K562 (cell line): ENCODE data around the gene SFTPB. TPM values are rescaled to one million over a fixed set of nuclear protein-coding genes. Genes with fewer than 3 reads are reported as not detected.
A peak's percentile ranks its signal among the peaks of the same experiment; 100 is the strongest.

ENCODE experiments used
- ARID1B ChIP-seq: fragments of 450-650 bp; IDR thresholded peaks from 2 replicates; pipeline ENCODE4 v1.6.1; 2016; ENCODE audit warnings: antibody characterized with exemption, mild to moderate bottlenecking, inconsistent platforms
- EGR1 ChIP-seq: fragments of 450-650 bp; conservative IDR thresholded peaks from 2 replicates; pipeline ENCODE4 v1.6.1; 2017; ENCODE audit warnings: mild to moderate bottlenecking
- ILF3 ChIP-seq: fragments of 450-650 bp; IDR thresholded peaks from 2 replicates; pipeline ENCODE4 v1.6.1; 2018; ENCODE audit warnings: antibody characterized with exemption, mild to moderate bottlenecking, moderate library complexity, borderline replicate concordance
- KLF16 ChIP-seq: IDR thresholded peaks from 2 replicates; pipeline ENCODE4 v1.6.1; 2016; ENCODE audit warnings: antibody characterized with exemption
- NEUROD1 ChIP-seq: fragments of 150-350 bp; IDR thresholded peaks from 2 replicates; pipeline ENCODE4 v1.6.1; 2014; ENCODE audit warnings: borderline replicate concordance, low read length, low read depth; ENCODE audit not compliant: partially characterized antibody
- PRMT5 ChIP-seq: sonication (generic); formaldehyde crosslinking; IDR thresholded peaks from 2 replicates; pipeline ENCODE4 v1.5.0; 2020; ENCODE audit warnings: missing genetic modification reagents
- RCOR1 ChIP-seq, 2 experiments: IDR thresholded peaks; 2 replicates each; pipeline ENCODE4 v1.6.1; 2012; ENCODE audit warnings: low read depth in 2 of 2, low read length in 2 of 2, borderline replicate concordance in 1 of 2, improper control_type of control experiment in 1 of 2
- SMARCE1 ChIP-seq: fragments of 450-650 bp; IDR thresholded peaks from 2 replicates; pipeline ENCODE4 v1.7.1; 2016; ENCODE audit warnings: mild to moderate bottlenecking
- TCF3 ChIP-seq: sonication (generic); formaldehyde crosslinking; IDR thresholded peaks from 2 replicates; pipeline ENCODE4 v1.4.0; 2020; ENCODE audit warnings: mild to moderate bottlenecking, missing genetic modification reagents
- ZNF589 ChIP-seq: fragments of 200-800 bp; sonication (Bioruptor generic); IDR thresholded peaks from 2 replicates; pipeline ENCODE4 v1.6.1; 2016; ENCODE audit warnings: low read depth, missing genetic modification characterization, missing compliant biosample characterization
- polyA plus RNA-seq, 8 experiments: library from polyadenylated mRNA; depleted of rRNA in 4 of 8; stranded (reverse) in 5 of 8; unstranded in 3 of 8; fragments of >200 nt; fragmentation: Nextera tagmentation in 2 of 8; fragmentation: Illumina TruSeq in 1 of 8; extraction: Ambion mirVana in 2 of 8; extraction: Trizol in 1 of 8; gene quantifications; 2 replicates each; pipeline versions ENCODE4 v1.2.1 to v1.2.3, GENCODE V29; 2011 to 2014; ENCODE audit warnings: inconsistent platforms in 1 of 8, missing spikeins in 1 of 8
- total RNA-seq, 7 experiments: library from RNA; depleted of rRNA in 6 of 7; stranded (reverse); fragments of >200 nt in 6 of 7; fragmentation: Illumina TruSeq in 2 of 7; extraction: Trizol in 2 of 7; gene quantifications; 2 replicates each; pipeline versions ENCODE4 v1.2.1 to v1.2.3, GENCODE V29; 2011 to 2021; ENCODE audit warnings: low replicate concordance in 1 of 7
- TF ChIP-seq, protein P1 (sequence below), 2 experiments: fragments of 450-650 bp; formaldehyde crosslinking in 1 of 2; IDR thresholded peaks; 2 replicates each; pipeline versions ENCODE4 v1.4.0 to v1.6.1; 2014 to 2020; ENCODE audit warnings: mild to moderate bottlenecking in 2 of 2, borderline replicate concordance in 1 of 2, low read depth in 1 of 2
- TF ChIP-seq, protein P2 (sequence below): sonication (generic); formaldehyde crosslinking; IDR thresholded peaks from 2 replicates; pipeline ENCODE4 v1.8.0; 2022; ENCODE audit warnings: missing genetic modification reagents, mild to moderate bottlenecking, borderline replicate concordance
- TF ChIP-seq, protein P3 (sequence below), 2 experiments: fragments of 450-650 bp in 1 of 2; sonication (generic) in 1 of 2; formaldehyde crosslinking in 1 of 2; IDR thresholded peaks in 1 of 2; conservative IDR thresholded peaks in 1 of 2; 2 replicates each; pipeline versions ENCODE4 v1.6.1 to v1.8.1; 2016 to 2023; ENCODE audit warnings: mild to moderate bottlenecking in 2 of 2, moderate library complexity in 2 of 2, inconsistent platforms in 1 of 2, missing genetic modification reagents in 1 of 2

Gene SFTPB
- total and polyA plus RNA-seq, 9 of the 15 experiments (the other 6 are each of a cell fraction or from before 2014, with no cell fraction given): 0.03 to 7.0 TPM; not detected in 7

DNA sequence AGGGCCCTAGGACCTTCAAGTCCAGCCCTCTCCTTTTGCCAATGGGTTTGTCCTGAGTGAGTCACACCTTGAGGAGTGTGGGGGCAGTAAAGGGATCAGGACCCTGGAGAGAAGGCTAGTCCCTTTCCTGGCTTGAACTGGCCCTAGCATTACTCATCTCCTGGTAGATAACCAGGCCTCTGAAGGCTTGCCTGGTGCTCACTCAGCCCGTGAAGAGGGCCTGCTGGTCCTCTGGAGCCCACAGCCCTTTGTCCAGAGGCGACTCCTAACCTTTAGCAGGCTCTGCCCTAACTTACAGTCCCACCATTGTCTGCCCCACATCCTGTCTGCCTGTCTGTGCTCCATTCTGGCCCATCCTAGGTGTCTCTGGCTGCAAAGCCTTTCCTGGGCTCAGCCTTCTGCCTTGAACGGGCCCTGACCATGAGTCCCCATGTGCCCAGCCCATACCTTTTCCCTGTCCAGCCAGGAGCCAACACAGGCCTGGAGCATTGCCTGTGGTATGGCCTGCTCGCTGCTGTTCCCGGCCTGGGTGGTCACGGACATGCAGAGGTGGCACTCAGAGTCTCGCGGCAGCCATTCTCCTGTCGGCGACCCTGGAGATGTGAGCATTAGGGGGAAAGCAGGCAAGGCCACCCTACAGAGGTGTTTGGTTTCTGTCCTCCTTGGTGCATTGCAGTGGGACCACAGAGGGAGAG is 5.0 kb downstream of the SFTPB start (continued):
- TF ChIP-seq, protein P1, sequence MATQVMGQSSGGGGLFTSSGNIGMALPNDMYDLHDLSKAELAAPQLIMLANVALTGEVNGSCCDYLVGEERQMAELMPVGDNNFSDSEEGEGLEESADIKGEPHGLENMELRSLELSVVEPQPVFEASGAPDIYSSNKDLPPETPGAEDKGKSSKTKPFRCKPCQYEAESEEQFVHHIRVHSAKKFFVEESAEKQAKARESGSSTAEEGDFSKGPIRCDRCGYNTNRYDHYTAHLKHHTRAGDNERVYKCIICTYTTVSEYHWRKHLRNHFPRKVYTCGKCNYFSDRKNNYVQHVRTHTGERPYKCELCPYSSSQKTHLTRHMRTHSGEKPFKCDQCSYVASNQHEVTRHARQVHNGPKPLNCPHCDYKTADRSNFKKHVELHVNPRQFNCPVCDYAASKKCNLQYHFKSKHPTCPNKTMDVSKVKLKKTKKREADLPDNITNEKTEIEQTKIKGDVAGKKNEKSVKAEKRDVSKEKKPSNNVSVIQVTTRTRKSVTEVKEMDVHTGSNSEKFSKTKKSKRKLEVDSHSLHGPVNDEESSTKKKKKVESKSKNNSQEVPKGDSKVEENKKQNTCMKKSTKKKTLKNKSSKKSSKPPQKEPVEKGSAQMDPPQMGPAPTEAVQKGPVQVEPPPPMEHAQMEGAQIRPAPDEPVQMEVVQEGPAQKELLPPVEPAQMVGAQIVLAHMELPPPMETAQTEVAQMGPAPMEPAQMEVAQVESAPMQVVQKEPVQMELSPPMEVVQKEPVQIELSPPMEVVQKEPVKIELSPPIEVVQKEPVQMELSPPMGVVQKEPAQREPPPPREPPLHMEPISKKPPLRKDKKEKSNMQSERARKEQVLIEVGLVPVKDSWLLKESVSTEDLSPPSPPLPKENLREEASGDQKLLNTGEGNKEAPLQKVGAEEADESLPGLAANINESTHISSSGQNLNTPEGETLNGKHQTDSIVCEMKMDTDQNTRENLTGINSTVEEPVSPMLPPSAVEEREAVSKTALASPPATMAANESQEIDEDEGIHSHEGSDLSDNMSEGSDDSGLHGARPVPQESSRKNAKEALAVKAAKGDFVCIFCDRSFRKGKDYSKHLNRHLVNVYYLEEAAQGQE (IDR thresholded peaks at IDR 0.05; ENCODE audit: borderline replicate concordance): peak; percentile 96
- TF ChIP-seq, protein P1 (CRISPR knock-in tag; IDR thresholded peaks at IDR 0.05; ENCODE audit: low read depth): peak; percentile 67; the same call in 1 of the 2 replicates
- TF ChIP-seq TCF3 (peak; percentile 36; the same call in 1 of the 2 replicates), ARID1B (peak; percentile 60), EGR1 (peak; percentile 74), ZNF589 (no peak), PRMT5 (CRISPR knock-in tag) (no peak), KLF16 (no peak), ILF3 (no peak), SMARCE1 (peak; percentile 70; the same call in 1 of the 2 replicates), RCOR1 (IDR thresholded peaks at IDR 0.05; ENCODE audit: borderline replicate concordance in 1 of 2, low read depth in 2 of 2, low read length in 2 of 2) (peak in 1 of 2 experiments; percentile 26; a peak in 1 of 4 replicates), NEUROD1 (peak; percentile 4)
- TF ChIP-seq, protein P2, sequence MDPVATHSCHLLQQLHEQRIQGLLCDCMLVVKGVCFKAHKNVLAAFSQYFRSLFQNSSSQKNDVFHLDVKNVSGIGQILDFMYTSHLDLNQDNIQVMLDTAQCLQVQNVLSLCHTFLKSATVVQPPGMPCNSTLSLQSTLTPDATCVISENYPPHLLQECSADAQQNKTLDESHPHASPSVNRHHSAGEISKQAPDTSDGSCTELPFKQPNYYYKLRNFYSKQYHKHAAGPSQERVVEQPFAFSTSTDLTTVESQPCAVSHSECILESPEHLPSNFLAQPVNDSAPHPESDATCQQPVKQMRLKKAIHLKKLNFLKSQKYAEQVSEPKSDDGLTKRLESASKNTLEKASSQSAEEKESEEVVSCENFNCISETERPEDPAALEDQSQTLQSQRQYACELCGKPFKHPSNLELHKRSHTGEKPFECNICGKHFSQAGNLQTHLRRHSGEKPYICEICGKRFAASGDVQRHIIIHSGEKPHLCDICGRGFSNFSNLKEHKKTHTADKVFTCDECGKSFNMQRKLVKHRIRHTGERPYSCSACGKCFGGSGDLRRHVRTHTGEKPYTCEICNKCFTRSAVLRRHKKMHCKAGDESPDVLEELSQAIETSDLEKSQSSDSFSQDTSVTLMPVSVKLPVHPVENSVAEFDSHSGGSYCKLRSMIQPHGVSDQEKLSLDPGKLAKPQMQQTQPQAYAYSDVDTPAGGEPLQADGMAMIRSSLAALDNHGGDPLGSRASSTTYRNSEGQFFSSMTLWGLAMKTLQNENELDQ: no peak
- TF ChIP-seq, protein P3, sequence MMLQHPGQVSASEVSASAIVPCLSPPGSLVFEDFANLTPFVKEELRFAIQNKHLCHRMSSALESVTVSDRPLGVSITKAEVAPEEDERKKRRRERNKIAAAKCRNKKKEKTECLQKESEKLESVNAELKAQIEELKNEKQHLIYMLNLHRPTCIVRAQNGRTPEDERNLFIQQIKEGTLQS (IDR thresholded peaks at IDR 0.05): peak; percentile 79
- TF ChIP-seq, protein P3 (CRISPR knock-in tag; conservative IDR thresholded peaks at IDR 0.05): no peak
